ENCODE results near the gene KLHL4.

GRCh38 chrX:87475793-87476192 is 41.8 kb upstream of the KLHL4 start:
- TF ChIP-seq CTCF (IDR thresholded peaks at IDR 0.05) (no peak), EZH2 (IDR thresholded peaks at IDR 0.05) (no peak), EZH2phosphoT487 (IDR thresholded peaks at IDR 0.05) (no peak)
